ENCODE data around the gene MGLL.

The MGLL gene

DNA sequence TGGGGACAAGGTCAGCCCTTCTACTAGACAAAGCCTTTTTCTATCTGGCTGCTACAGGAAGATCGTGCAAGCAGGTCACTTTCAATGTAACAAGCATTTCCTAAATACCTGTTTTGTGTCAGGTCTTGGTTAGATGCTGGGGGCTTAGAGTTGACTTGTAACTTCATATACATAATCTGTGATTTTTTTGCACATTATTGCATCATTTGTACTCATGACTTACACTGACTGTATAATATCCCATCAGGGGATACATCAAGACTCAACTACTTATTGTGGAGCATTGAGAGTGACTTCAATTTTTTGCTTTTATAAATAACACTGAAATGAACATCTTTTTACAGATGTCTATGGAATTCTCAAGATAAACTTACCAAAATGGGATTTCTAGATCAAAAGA lies 80.6 kb downstream of the MGLL start:
- no peaks in the 10 kb centered on the region for H3K9me2 ChIP-seq (replicated peaks; ENCODE audit: insufficient read depth, low read length)
- no peaks in the 10 kb centered on the region for H3K79me2 ChIP-seq (ENCODE audit: low read length)
- no peak overlapping the region for H3K27ac ChIP-seq (ENCODE audit: low read length)
- no peaks in the 10 kb centered on the region for H3K9me3 ChIP-seq (replicated peaks; ENCODE audit: insufficient read depth, low read length)
- no peak overlapping the region for H2AFZ ChIP-seq (ENCODE audit: low read length)
- H3K27me3 ChIP-seq (replicated peaks; ENCODE audit: insufficient read depth, low read length): no peaks in the 10 kb centered on the region
- no peaks in the 10 kb centered on the region for H3F3A ChIP-seq (ENCODE audit: insufficient read depth, low read length)
- no peaks in the 10 kb centered on the region for H4K20me1 ChIP-seq (ENCODE audit: insufficient read depth, low read length)
- H3K9ac ChIP-seq (ENCODE audit: low read length): no peak overlapping the region
- peaks cover 12% of the 10 kb centered on the region for H3K4me1 ChIP-seq (ENCODE audit: low read length)
- no peak overlapping the region for H3K4me3 ChIP-seq (ENCODE audit: low read length)
- H3K4me2 ChIP-seq (ENCODE audit: low read depth, low read length): no peak overlapping the region
- TF ChIP-seq EZH2phosphoT487 (IDR thresholded peaks at IDR 0.05; ENCODE audit: low read length) (no peak), EZH2 (optimal IDR thresholded peaks at IDR 0.05; ENCODE audit: low read depth, low read length) (no peak), CTCF (IDR thresholded peaks at IDR 0.05; ENCODE audit: low read length) (no peak)
- DNase-seq: no peak
- H3K36me3 ChIP-seq (replicated peaks; ENCODE audit: insufficient read depth, low read length): no peaks in the 10 kb centered on the region

DNA sequence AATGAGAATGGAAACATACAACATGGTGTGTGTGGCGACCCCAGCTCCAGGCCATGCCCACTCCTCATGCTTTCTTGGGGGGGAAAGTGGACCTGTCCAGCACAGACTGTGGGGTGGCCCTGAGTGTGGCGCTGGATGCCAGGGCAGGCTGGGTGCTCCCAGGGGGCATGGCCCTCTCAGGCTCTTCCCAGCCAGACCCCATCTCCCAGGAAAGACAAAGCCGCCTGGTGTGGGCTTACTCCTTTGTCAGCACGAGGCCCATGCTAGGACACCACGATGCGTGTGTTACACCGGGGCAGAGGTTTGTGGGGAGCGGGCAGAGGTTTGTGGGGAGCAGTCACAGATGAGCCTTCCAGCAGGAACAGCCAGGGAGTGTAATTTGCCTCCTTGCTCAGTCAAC lies 81.1 kb downstream of the MGLL start:
- no peaks in the 10 kb centered on the region for H3K9me2 ChIP-seq (replicated peaks; ENCODE audit: insufficient read depth, low read length)
- no peaks in the 10 kb centered on the region for H4K20me1 ChIP-seq (ENCODE audit: insufficient read depth, low read length)
- no peak overlapping the region for H2AFZ ChIP-seq (ENCODE audit: low read length)
- no peaks in the 10 kb centered on the region for H3K27me3 ChIP-seq (replicated peaks; ENCODE audit: insufficient read depth, low read length)
- no peak overlapping the region for H3K9ac ChIP-seq (ENCODE audit: low read length)
- H3K4me1 ChIP-seq (ENCODE audit: low read length): peaks cover 16% of the 10 kb centered on the region
- H3F3A ChIP-seq (ENCODE audit: insufficient read depth, low read length): peaks cover 3% of the 10 kb centered on the region
- no peak overlapping the region for H3K27ac ChIP-seq (ENCODE audit: low read length)
- no peak for DNase-seq
- no peak overlapping the region for H3K4me2 ChIP-seq (ENCODE audit: low read depth, low read length)
- H3K79me2 ChIP-seq (ENCODE audit: low read length): no peaks in the 10 kb centered on the region
- TF ChIP-seq EZH2phosphoT487 (IDR thresholded peaks at IDR 0.05; ENCODE audit: low read length) (no peak), EZH2 (optimal IDR thresholded peaks at IDR 0.05; ENCODE audit: low read depth, low read length) (no peak), CTCF (IDR thresholded peaks at IDR 0.05; ENCODE audit: low read length) (no peak)
- no peak overlapping the region for H3K4me3 ChIP-seq (ENCODE audit: low read length)
- no peaks in the 10 kb centered on the region for H3K9me3 ChIP-seq (replicated peaks; ENCODE audit: insufficient read depth, low read length)
- no peaks in the 10 kb centered on the region for H3K36me3 ChIP-seq (replicated peaks; ENCODE audit: insufficient read depth, low read length)

GRCh38 chr3:127740136-127740915 lies 82.0 kb downstream of the MGLL start:
- TF ChIP-seq CTCF (IDR thresholded peaks at IDR 0.05; ENCODE audit: low read length) (no peak), EZH2 (optimal IDR thresholded peaks at IDR 0.05; ENCODE audit: low read depth, low read length) (no peak)
- DNase-seq: no peak
- no peak overlapping the region for H3K9ac ChIP-seq (ENCODE audit: low read length)
- H3K9me3 ChIP-seq (replicated peaks; ENCODE audit: insufficient read depth, low read length): no peaks in the 10 kb centered on the region
- H4K20me1 ChIP-seq (ENCODE audit: insufficient read depth, low read length): no peaks in the 10 kb centered on the region
- H3K4me3 ChIP-seq (ENCODE audit: low read length): no peak overlapping the region
- peaks cover 4% of the 10 kb centered on the region; the same call in 1 of the 2 replicates for H3K79me2 ChIP-seq (ENCODE audit: low read length)
- H2AFZ ChIP-seq (ENCODE audit: low read length): no peak overlapping the region
- H3K4me1 ChIP-seq (ENCODE audit: low read length): peaks cover 21% of the 10 kb centered on the region
- H3K27me3 ChIP-seq (replicated peaks; ENCODE audit: insufficient read depth, low read length): no peaks in the 10 kb centered on the region
- H3K36me3 ChIP-seq (replicated peaks; ENCODE audit: insufficient read depth, low read length): no peaks in the 10 kb centered on the region
- no peaks in the 10 kb centered on the region for H3K9me2 ChIP-seq (replicated peaks; ENCODE audit: insufficient read depth, low read length)
- peaks cover 12% of the 10 kb centered on the region for H3F3A ChIP-seq (ENCODE audit: insufficient read depth, low read length)
- H3K27ac ChIP-seq (ENCODE audit: low read length): no peak overlapping the region
- no peak overlapping the region for H3K4me2 ChIP-seq (ENCODE audit: low read depth, low read length)

All from MM.1S (cell line).